CD8-positive, alpha-beta memory T cell (primary cell): ENCODE data around the gene C10orf53. TPM values are rescaled to one million over a fixed set of nuclear protein-coding genes. Genes with fewer than 3 reads are reported as not detected.

Experiments used
- CTCF ChIA-PET: fragments of 350-600 bp; sonication (Branson Sonifier 250); formaldehyde crosslinking; loops from one replicate; lab custom pipeline; 2021; ENCODE audit warnings: antibody characterized with exemption; lab: Charles Lee
- POLR2A ChIA-PET: fragments of 350-600 bp; sonication (Branson Sonifier 250); formaldehyde crosslinking; loops from one replicate; lab custom pipeline; 2021; ENCODE audit warnings: antibody characterized with exemption; lab: Charles Lee
- DNase-seq, 5 donors: peaks; one replicate each; pipeline versions ENCODE4 v3.0.0 to v3.0.0-alpha.2; 2020 to 2022; ENCODE audit warnings: mixed read lengths in 1 of 5
- H3K27ac ChIP-seq: one replicate; pipeline ENCODE4 v1.7.0; 2013; ENCODE audit warnings: low read depth, mild to moderate bottlenecking, low read length, moderate library complexity
- H3K27me3 ChIP-seq: 2 replicates; pipeline ENCODE4 v1.7.0; 2013; ENCODE audit warnings: low read length, mild to moderate bottlenecking; ENCODE audit not compliant: insufficient read depth, poor library complexity, severe bottlenecking
- H3K36me3 ChIP-seq: 2 replicates; pipeline ENCODE4 v1.7.0; 2013; ENCODE audit warnings: mild to moderate bottlenecking, low read length, moderate library complexity; ENCODE audit not compliant: insufficient read depth
- H3K4me1 ChIP-seq: 2 replicates; pipeline ENCODE4 v1.7.0; 2013; ENCODE audit warnings: mild to moderate bottlenecking, low read length, moderate library complexity; ENCODE audit not compliant: insufficient read depth
- H3K4me3 ChIP-seq: 2 replicates; pipeline ENCODE4 v1.7.0; 2013; ENCODE audit warnings: mild to moderate bottlenecking, low read length
- H3K9me3 ChIP-seq: 2 replicates; pipeline ENCODE4 v1.7.0; 2013; ENCODE audit warnings: mild to moderate bottlenecking, low read length
- H3K27ac Mint-ChIP-seq, 8 donors: one replicate each; pipeline ENCODE4 v1.8.0; 2020 to 2021; ENCODE audit warnings: mixed read lengths in 8 of 8, mild to moderate bottlenecking in 6 of 8, inconsistent platforms in 3 of 8, moderate library complexity in 3 of 8
- H3K27me3 Mint-ChIP-seq, 2 donors: one replicate each; pipeline ENCODE4 v1.8.0; 2020 to 2021; ENCODE audit warnings: mixed read lengths in 2 of 2, mild to moderate bottlenecking in 1 of 2, moderate library complexity in 1 of 2
- H3K36me3 Mint-ChIP-seq, 3 donors: one replicate each; pipeline ENCODE4 v1.8.0; 2020 to 2021; ENCODE audit warnings: mixed read lengths in 3 of 3, inconsistent platforms in 1 of 3, mild to moderate bottlenecking in 1 of 3
- H3K4me1 Mint-ChIP-seq, 3 donors: one replicate each; pipeline ENCODE4 v1.8.0; 2020 to 2021; ENCODE audit warnings: mixed read lengths in 3 of 3, inconsistent platforms in 1 of 3, mild to moderate bottlenecking in 1 of 3
- H3K4me3 Mint-ChIP-seq, 7 donors: one replicate each; pipeline ENCODE4 v1.8.0; 2020 to 2021; ENCODE audit warnings: mixed read lengths in 7 of 7, mild to moderate bottlenecking in 6 of 7, moderate library complexity in 4 of 7, inconsistent platforms in 2 of 7
- H3K9me3 Mint-ChIP-seq, 5 donors: one replicate each; pipeline ENCODE4 v1.8.0; 2020 to 2022; ENCODE audit warnings: mixed read lengths in 5 of 5, mild to moderate bottlenecking in 3 of 5, moderate library complexity in 2 of 5, inconsistent platforms in 1 of 5
- polyA plus RNA-seq: library from polyadenylated mRNA; unstranded; fragments of 300-500 nt; fragmentation: Illumina TruSeq; gene quantifications from one replicate; pipeline ENCODE4 v1.2.3, GENCODE V29; 2021
- total RNA-seq, 2 experiments: library from RNA; stranded (reverse); gene quantifications; one replicate each; pipeline ENCODE4 v1.2.3, GENCODE V29; 2021

Gene C10orf53
- total and polyA plus RNA-seq, 3 experiments from 2014 or later = not detected

DNA sequence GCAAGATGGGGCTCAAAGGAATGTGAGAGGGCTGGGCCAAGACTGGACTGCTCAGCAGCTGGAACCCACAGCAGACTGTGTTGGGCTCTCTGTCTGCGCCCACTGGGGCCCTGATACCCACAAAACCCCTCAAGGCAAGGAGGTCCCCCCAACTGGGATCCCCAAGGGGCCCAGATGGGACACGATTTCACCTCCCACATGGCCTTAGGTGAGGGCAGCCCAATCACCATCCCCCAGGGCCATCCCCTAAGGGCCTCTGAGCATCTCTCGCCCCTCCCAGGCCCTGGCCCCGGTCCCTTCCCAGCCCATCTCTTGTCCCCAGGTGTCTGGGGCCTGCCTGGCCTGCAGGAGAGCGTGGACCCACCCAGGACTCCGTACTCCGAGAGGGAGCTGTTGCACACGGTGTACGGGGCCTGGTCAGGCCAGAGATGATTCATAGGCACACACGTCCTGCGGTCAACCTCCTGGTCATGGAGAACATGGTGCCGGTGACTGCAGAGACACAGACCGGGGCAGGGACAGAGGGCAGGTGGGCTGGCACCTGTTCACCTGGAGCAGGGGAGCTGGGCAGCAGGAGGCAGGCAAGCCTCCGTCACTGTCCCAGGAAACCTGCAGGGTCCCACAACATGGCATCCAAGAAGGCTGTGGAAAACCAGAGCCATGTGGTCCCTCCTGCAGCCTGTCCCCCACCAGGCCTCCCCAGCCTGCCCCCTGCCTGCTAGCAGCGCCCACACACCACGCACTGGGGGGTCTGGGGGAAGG, 61.1 kb downstream of the C10orf53 start:
- Histone ChIP-seq H3K36me3 (no peaks in the 10 kb centered on the region), H3K4me1 (no peaks in the 10 kb centered on the region), H3K27me3 (no peaks in the 10 kb centered on the region), H3K4me3 (no peak overlapping the region), H3K27ac (no peak overlapping the region), H3K9me3 (no peaks in the 10 kb centered on the region)
- ChIA-PET CTCF (no interaction called here), POLR2A (interaction anchor here (0.6 kb wide), 1 partner anchor 16 kb away, joined by 8 read pairs; no protein-coding TSS in a partner anchor)
- H3K9me3 Mint-ChIP-seq = no peaks in the 10 kb centered on the region
- H3K4me3 Mint-ChIP-seq = no peak overlapping the region
- no peaks in the 10 kb centered on the region for H3K36me3 Mint-ChIP-seq
- no peaks in the 10 kb centered on the region for H3K27me3 Mint-ChIP-seq
- no peak for DNase-seq
- no peaks in the 10 kb centered on the region for H3K4me1 Mint-ChIP-seq
- no peak overlapping the region for H3K27ac Mint-ChIP-seq

- peaks cover 0 to 3% of the 10 kb centered on the region in 2 donors for H3K27me3 Mint-ChIP-seq
- H3K4me3 Mint-ChIP-seq = no peak overlapping the region
- no peaks in the 10 kb centered on the region for H3K4me1 Mint-ChIP-seq
- no peak overlapping the region for H3K27ac ChIP-seq
- ChIA-PET CTCF (no interaction called here), POLR2A (interaction anchor here (0.6 kb wide), 1 partner anchor 17 kb away, joined by 8 read pairs; no protein-coding TSS in a partner anchor)
- no peak for DNase-seq
- no peaks in the 10 kb centered on the region for H3K9me3 ChIP-seq
- H3K27me3 ChIP-seq = no peaks in the 10 kb centered on the region
- no peaks in the 10 kb centered on the region for H3K9me3 Mint-ChIP-seq
- peak overlapping the region in 1 of 8 donors; percentile 6 for H3K27ac Mint-ChIP-seq
- H3K36me3 ChIP-seq = no peaks in the 10 kb centered on the region
- H3K4me3 ChIP-seq = no peak overlapping the region
- H3K36me3 Mint-ChIP-seq = no peaks in the 10 kb centered on the region
- H3K4me1 ChIP-seq = no peaks in the 10 kb centered on the region
These were observed 61.9 kb downstream of the C10orf53 start for GRCh38 chr10:49741108-49741995.

DNA sequence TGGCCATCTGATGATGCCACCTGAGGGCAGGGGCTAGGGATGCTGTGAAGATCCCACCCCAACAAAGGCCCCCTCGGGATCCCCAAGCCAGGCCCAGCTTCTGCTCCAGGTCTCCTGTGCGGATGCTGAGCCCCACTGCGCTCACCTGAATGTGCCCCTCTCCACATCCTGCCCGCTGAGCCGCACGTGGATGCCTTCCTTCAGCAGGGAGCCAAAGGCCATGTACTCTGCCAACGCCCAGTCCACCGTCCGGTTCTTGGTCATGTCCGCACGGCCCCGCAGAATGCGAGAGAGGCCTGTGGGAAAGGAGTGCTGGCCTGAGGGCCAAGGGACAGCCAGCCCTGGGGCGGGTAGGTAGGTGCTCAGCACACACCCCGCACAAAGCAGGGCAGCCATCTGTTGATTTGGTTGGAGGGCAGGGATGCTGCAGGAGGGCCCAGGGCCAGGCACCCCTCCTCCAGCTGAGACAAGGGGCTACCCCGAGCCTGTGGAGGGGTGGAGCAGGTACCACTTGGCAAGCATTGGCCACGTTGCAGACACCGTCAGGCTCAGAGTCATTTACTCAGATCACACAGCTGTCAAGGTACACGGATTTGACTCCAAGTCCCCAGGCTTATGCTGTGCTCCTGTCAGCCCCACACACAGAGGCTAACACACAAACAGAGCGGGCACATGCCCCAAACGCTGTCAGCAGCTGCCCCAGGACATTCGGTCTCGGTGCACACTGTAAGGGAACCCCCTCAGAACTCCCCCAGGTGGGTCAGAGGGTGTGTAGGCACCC, 63.4 kb downstream of the C10orf53 start:
- no peaks in the 10 kb centered on the region for H3K4me1 Mint-ChIP-seq
- no peaks in the 10 kb centered on the region for H3K36me3 Mint-ChIP-seq
- DNase-seq = peak in 1 of 5 donors; percentile 43
- peaks cover 0 to 3% of the 10 kb centered on the region in 2 donors for H3K27me3 Mint-ChIP-seq
- no peak overlapping the region for H3K27ac Mint-ChIP-seq
- H3K36me3 ChIP-seq = no peaks in the 10 kb centered on the region
- no peaks in the 10 kb centered on the region for H3K9me3 ChIP-seq
- no peaks in the 10 kb centered on the region for H3K4me1 ChIP-seq
- ChIA-PET CTCF (interaction anchor here (1.2 kb wide), 1 partner anchor 11 kb away, joined by 3 read pairs; no protein-coding TSS in a partner anchor), POLR2A (no interaction called here)
- H3K27me3 ChIP-seq = no peaks in the 10 kb centered on the region
- H3K9me3 Mint-ChIP-seq = no peaks in the 10 kb centered on the region
- no peak overlapping the region for H3K4me3 ChIP-seq
- H3K4me3 Mint-ChIP-seq = no peak overlapping the region
- H3K27ac ChIP-seq = no peak overlapping the region

- Histone ChIP-seq H3K9me3 (no peaks in the 10 kb centered on the region), H3K36me3 (no peaks in the 10 kb centered on the region), H3K27ac (no peak overlapping the region), H3K27me3 (no peaks in the 10 kb centered on the region), H3K4me3 (no peak overlapping the region), H3K4me1 (no peaks in the 10 kb centered on the region)
- H3K27me3 Mint-ChIP-seq = peaks cover 3% of the 10 kb centered on the region in 2 donors
- no peaks in the 10 kb centered on the region for H3K36me3 Mint-ChIP-seq
- ChIA-PET CTCF (interaction anchor here (1.2 kb wide), 1 partner anchor 10 kb away, joined by 3 read pairs; no protein-coding TSS in a partner anchor), POLR2A (no interaction called here)
- no peak overlapping the region for H3K4me3 Mint-ChIP-seq
- H3K4me1 Mint-ChIP-seq = no peaks in the 10 kb centered on the region
- no peak for DNase-seq
- H3K9me3 Mint-ChIP-seq = no peaks in the 10 kb centered on the region
- no peak overlapping the region for H3K27ac Mint-ChIP-seq
These were observed 64.1 kb downstream of the C10orf53 start for GRCh38 chr10:49743464-49744075.

- no peaks in the 10 kb centered on the region for H3K4me1 Mint-ChIP-seq
- H3K36me3 Mint-ChIP-seq = no peaks in the 10 kb centered on the region
- CTCF ChIA-PET = interaction anchor here (1.2 kb wide), 1 partner anchor 9 kb away, joined by 3 read pairs; no protein-coding TSS in a partner anchor
- no peak for DNase-seq
- peaks cover 3 to 4% of the 10 kb centered on the region in 2 donors for H3K27me3 Mint-ChIP-seq
- POLR2A ChIA-PET = no interaction called here
- H3K27ac Mint-ChIP-seq = no peak overlapping the region
- no peak overlapping the region for H3K27ac ChIP-seq
- H3K4me3 ChIP-seq = no peak overlapping the region
- no peaks in the 10 kb centered on the region for H3K9me3 ChIP-seq
- no peaks in the 10 kb centered on the region for H3K9me3 Mint-ChIP-seq
- H3K36me3 ChIP-seq = no peaks in the 10 kb centered on the region
- H3K4me1 ChIP-seq = no peaks in the 10 kb centered on the region
- H3K4me3 Mint-ChIP-seq = no peak overlapping the region
- no peaks in the 10 kb centered on the region for H3K27me3 ChIP-seq
These were observed 64.7 kb downstream of the C10orf53 start for GRCh38 chr10:49744091-49744685.

GRCh38 chr10:49744924-49745605, 65.6 kb downstream of the C10orf53 start:
- H3K27me3 Mint-ChIP-seq = peaks cover 3 to 4% of the 10 kb centered on the region in 2 donors
- H3K27me3 ChIP-seq = no peaks in the 10 kb centered on the region
- no peaks in the 10 kb centered on the region for H3K4me1 ChIP-seq
- no peaks in the 10 kb centered on the region for H3K4me1 Mint-ChIP-seq
- H3K4me3 ChIP-seq = no peak overlapping the region
- POLR2A ChIA-PET = no interaction called here
- H3K36me3 ChIP-seq = no peaks in the 10 kb centered on the region
- H3K27ac Mint-ChIP-seq = no peak overlapping the region
- H3K27ac ChIP-seq = no peak overlapping the region
- H3K4me3 Mint-ChIP-seq = no peak overlapping the region
- no peaks in the 10 kb centered on the region for H3K9me3 ChIP-seq
- no peaks in the 10 kb centered on the region for H3K36me3 Mint-ChIP-seq
- CTCF ChIA-PET = no interaction called here
- no peaks in the 10 kb centered on the region for H3K9me3 Mint-ChIP-seq
- DNase-seq = no peak

GRCh38 chr10:49745756-49746155, 66.3 kb downstream of the C10orf53 start:
- ChIA-PET CTCF (no interaction called here), POLR2A (no interaction called here)
- H3K4me3 Mint-ChIP-seq = no peak overlapping the region
- Histone ChIP-seq H3K27ac (no peak overlapping the region), H3K4me3 (no peak overlapping the region), H3K9me3 (no peaks in the 10 kb centered on the region), H3K36me3 (no peaks in the 10 kb centered on the region), H3K4me1 (no peaks in the 10 kb centered on the region), H3K27me3 (no peaks in the 10 kb centered on the region)
- H3K4me1 Mint-ChIP-seq = no peaks in the 10 kb centered on the region
- H3K27me3 Mint-ChIP-seq = peaks cover 4 to 6% of the 10 kb centered on the region in 2 donors
- H3K9me3 Mint-ChIP-seq = no peaks in the 10 kb centered on the region
- H3K27ac Mint-ChIP-seq = no peak overlapping the region
- no peak for DNase-seq
- no peaks in the 10 kb centered on the region for H3K36me3 Mint-ChIP-seq
